HG02588 (cell line): ENCODE measurements around the gene SH3RF2.
"Not testable (repeated sequence)": the region's sequence is repeated elsewhere in the genome, so short reads cannot be mapped to it uniquely, and the experiment has no call there.

Experiments used
- ATAC-seq: cut with Tn5 transposase; IDR thresholded peaks from one replicate; pipeline ENCODE4 v1.9.1; 2021; ENCODE audit warnings: mild to moderate bottlenecking, moderate library complexity; ENCODE audit not compliant: unreplicated experiment

Gene SH3RF2

DNA sequence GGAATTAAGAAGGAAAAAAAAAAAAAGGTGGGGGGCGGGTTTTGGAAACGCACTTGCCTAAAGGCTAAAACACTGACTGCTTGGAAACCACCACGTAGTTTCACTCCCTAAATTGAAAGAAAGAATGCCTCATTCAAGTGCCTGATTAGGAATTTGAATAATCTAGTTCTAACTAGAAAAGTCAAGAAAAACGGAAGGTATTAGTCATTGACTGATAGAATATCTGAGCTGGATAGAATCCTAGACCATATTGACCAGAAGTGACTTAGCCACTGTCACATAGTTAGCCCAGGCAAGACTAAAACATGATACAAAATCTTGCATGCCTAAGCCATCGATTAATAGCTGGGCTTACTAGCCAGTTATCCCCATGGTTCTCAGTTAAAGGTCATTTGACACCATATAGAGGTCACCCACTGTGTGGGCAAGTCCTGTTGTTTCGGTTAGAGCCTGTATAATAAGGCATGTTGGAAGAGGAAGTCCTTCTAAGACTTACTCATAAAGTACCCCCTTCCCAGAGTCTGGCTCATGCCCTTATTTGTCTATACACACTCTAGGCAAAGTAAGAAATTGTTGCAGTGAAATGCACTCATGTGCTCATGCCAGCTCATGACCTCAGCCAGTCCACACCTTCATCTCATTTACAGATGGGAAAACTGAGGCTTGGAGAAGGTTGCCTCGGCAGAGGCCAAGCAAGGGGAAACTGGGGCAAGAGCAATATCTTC, 40.2 kb downstream of the SH3RF2 start:
- peak; percentile 73 for ATAC-seq

- no peak for ATAC-seq
These were observed 41.8 kb downstream of the SH3RF2 start for GRCh38 chr5:145978171-145978570.

- ATAC-seq: no peak
These were observed 42.3 kb downstream of the SH3RF2 start for GRCh38 chr5:145978708-145979107.

DNA sequence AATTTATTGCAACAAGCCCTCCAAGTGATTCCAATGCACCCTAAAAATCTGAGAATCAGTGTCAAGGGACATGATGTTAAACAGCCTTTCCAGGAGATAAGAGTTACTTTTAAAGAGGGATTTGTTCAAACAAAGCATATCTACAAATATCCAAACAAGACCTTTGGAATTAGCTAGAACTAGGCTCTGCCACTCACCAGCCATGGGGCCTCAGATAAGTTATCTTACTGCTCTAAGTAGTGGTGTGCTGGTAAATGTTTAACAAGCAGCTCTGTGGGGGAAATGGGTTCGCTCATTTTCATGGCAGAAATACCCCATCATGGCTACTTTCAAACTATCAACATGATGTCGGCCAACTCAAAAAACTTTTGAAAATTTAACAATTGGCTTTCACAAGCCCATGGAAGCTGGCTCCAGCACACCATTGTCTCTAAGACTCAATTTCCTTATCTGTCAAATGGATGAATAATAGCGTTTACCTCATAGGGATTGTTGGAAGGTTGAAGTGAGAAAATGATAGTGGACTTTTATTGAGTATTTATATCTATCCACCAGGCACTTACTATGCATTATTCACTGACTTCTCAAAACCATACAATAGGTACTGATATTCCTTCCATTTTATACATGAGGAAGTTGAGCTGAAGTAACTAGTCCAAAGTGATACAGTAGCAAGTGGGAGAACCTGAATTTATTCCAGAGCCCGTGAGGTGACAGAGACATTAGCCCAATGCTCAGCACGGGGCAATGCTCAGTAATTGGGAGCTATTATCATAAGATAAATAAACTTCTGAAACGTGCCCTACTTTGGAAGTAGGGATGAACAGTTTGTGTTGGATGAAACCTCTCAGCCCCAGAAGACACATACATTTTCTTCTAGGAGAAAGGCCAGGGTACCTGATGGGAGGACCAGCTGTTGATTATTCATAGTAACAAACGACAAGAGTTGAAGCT, 43.2 kb downstream of the SH3RF2 start:
- ATAC-seq: no peak

DNA sequence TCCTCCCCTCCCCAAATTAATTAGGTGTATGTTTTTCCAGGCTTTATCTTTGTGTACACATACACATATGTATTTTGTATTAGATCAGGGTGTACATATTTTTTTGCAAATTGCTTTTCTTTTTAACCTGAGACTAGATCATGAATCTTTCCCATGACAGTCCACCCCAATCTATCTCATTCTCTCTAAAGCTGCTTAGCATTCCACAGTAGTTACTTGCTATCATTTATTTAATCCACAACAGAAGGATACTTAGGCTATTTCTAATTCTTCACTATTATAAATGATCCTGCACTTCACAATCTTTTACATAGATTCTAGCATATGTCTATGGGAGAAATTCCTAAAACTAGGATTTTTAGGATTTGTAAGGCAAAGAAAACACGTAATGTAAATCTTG, 43.9 kb downstream of the SH3RF2 start:
- no peak for ATAC-seq

DNA sequence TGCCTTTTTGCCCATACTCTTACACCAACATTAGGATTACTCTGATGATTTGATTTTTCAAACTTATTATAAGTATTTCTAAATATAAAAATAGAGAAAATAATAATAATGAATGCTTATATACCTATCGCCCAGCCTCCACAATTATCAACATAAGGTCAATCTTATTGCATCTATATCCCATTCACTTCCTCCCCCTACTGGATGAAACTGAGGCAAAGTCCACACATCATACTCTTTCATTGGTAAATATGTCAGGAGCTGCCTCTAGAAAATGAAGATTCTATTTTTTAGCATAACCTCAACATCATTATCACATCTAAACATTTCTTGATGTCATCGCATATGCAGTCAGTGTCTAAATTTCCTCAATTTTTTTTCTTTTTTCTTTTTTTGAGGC, 44.3 kb downstream of the SH3RF2 start:
- ATAC-seq: no peak

DNA sequence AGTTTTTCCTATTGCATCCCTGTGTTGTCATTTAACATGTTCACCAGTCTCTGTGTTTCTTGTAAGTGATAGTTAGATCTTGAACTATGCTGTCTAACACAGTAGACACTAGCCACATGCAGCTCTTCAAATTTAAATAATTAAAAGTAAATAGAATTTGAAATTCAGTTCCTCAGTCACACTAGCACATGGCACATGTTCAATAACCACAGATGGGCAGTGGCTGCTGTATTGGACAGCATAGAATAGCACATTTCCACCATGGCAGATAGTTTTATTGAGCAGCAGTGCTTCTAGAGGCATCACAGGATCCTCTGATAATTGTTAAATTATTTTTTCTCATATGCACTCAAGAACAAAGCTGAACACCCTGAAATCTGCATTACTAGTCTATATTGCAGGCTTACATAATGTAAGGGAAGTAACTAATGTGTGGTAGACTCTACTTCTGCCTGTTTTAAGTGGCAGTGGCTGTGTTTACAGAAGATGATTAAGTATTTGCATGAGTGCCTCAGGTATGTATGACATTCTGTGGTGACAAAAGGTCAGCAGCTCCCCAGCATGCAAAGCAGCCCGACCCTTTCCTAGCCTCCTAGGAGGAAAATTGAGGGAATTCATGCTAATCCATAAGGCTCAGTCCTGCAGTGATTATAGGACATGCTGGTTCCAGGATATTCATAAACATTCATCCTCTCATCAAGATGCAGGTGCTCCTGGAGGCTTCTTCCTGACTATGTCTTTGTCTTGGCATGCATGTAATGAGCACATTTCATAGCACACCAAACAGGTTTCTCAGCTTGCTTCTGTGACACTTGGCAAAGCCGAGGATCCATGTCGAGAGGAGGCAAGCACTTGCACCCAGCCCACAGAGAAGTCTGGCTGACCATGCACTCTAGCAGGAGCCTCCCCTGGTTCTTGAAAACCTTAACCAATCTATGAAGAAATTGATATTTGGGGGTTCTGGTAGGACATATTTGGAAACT, 45.5 kb downstream of the SH3RF2 start:
- no peak for ATAC-seq

DNA sequence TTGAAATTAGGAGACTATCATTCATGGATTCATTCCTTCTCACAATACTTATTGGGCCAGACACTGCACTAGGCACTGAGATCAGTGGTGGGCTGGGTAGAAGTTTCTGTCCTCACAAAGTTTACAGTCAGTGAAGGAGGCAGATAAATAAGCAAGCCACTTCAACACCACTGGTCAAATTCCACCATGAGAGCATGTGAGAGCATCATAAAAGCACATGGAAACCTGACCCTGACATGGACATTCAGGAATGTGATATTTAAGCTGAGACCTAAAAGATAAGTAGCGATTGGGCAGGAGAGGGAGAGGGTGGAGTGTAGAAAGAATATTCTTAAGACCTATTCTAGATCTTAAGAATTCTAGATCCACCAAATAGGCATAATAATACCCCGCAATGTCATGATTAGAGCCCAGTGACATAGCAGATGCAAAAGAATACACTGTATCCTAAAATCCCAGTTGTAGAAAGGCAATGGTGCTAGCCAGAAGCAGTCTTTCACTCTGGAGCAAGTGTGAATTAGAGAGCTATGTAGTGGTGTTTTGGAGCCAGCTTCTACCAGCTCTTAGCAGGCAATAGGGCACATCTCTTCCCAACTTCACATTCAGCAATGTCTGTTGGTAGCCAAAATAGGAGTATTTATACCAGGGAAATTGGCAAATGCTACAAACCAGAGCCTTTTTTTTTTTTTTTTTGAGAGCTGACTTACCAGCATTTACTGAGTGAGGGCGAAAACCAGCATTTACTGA, 46.4 kb downstream of the SH3RF2 start:
- ATAC-seq: no peak

GRCh38 chr5:145983446-145983845, 47.1 kb downstream of the SH3RF2 start:
- no peak for ATAC-seq

DNA sequence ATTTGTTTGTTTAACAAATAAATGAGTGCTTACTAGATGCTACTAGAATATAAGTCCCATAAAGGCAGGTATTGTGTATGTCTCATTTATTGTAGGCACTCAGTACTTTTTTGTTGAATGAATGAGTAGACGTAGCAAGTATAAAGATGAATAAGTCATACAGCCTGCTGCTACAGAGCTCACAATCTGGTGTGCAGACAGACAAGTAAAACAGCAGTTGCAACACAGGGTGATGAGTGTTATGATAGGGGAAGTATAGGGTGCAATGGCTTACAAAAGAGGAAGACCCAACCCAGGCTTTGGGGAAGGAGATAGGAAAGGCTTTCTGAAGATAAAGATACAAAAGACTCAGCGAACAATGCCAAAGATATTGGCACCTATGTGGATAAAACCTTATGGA, 47.7 kb downstream of the SH3RF2 start:
- no peak for ATAC-seq

- ATAC-seq: no peak
These were observed 51.5 kb downstream of the SH3RF2 start for GRCh38 chr5:145987856-145988255.

- ATAC-seq: no peak
These were observed 52.6 kb downstream of the SH3RF2 start for GRCh38 chr5:145988993-145989392.

GRCh38 chr5:145989428-145989827, 53.0 kb downstream of the SH3RF2 start:
- ATAC-seq: no peak

GRCh38 chr5:145990170-145990569, 53.8 kb downstream of the SH3RF2 start:
- ATAC-seq: no peak

- ATAC-seq: no peak
These were observed 54.7 kb downstream of the SH3RF2 start for GRCh38 chr5:145991044-145991575.

DNA sequence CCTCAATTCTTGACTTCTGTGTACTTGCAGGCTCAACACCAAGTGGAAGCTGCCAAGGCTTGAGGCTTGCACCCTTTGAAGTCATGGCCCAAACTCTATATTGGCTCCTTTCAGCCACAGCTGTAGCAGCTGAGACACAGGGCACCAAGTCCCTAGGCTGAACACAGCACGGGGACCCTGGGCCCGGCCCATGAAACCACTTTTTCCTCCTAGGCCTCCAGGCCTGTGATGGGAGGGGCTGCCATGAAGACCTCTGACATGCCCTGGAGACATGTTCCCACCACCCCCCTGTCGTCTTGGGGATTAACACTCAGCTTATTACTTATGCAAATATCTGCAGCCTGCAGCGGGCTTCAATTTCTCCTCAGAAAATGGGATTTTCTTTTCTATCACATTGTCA, 57.2 kb downstream of the SH3RF2 start:
- not testable (repeated sequence) for ATAC-seq

DNA sequence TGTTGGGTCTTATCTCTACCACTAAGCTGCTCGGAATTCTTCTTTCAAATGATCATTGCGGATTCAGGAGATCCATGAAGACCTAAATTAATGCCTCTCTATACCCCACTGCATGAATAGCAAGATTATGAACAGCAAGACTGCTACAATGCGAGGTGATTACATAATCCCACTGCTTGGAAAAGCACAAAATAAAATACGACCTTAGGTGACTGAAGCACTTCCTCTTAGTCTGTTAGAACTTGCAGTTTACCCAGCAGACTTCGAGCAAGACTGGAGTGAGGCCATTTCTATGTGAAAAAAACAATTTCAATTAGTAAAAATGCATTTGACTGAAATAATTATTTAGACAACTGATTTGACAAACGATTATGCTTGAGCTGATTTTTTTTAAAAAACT, 59.8 kb downstream of the SH3RF2 start:
- no peak for ATAC-seq

GRCh38 chr5:145999208-145999607, 62.8 kb downstream of the SH3RF2 start:
- ATAC-seq: no peak

DNA sequence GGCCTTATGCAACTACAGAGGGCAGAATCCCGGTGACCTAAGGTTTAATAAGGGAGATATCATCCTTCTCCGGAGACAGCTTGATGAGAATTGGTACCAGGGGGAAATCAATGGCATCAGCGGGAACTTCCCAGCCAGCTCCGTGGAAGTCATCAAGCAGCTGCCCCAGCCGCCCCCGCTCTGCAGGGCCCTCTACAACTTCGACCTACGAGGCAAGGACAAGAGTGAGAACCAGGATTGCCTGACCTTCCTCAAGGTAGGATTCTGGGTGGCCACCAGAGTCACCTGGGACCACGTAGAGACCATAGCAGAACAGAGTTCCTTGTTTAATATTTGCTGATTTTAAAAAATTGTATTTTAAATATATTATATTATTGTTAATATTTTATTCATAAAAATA, 63.7 kb downstream of the SH3RF2 start:
- ATAC-seq: no peak
